A549 (cell line): ENCODE results near the gene AURKB. TPM values are rescaled to one million over a fixed set of nuclear protein-coding genes. Genes with fewer than 3 reads are reported as not detected.

ENCODE experiments used
- ATAC-seq, 2 experiments: fragments of 200-7000 bp in 1 of 2; fragments of >200 bp in 1 of 2; cut with Nextera tagmentation in 1 of 2; cut with Tn5 transposase in 1 of 2; 3 replicates each; pipeline versions ENCODE4 v1.8.0 to v1.9.1; 2018 to 2020; ENCODE audit warnings: mild to moderate bottlenecking in 1 of 2, moderate library complexity in 1 of 2
- CTCF ChIA-PET: fragments of 300-600 bp; sonication (Branson Sonifier 250); formaldehyde crosslinking; extraction: SDS; loops from one replicate; lab custom pipeline; 2021; ENCODE audit warnings: antibody characterized with exemption, inconsistent platforms; lab: Yijun Ruan, JAX
- POLR2A ChIA-PET: fragments of 350-600 bp; formaldehyde crosslinking; extraction: SDS; loops from one replicate; lab custom pipeline; 2021; ENCODE audit warnings: antibody characterized with exemption, inconsistent platforms; lab: Yijun Ruan, JAX
- DNase-seq, 2 experiments: peaks; one replicate each; pipeline versions ENCODE4 v3.0.0 to v3.0.0-alpha.2; 2011 to 2016; ENCODE audit warnings: low read depth in 1 of 2, low spot score in 1 of 2
- FAIRE-seq: peaks from 2 replicates; lab custom pipeline; 2011; peaks lifted over from hg19 to GRCh38; lab: Jason Lieb, UNC
- H3K27ac ChIP-seq, 2 experiments: fragments of >200 bp; sonication (Bioruptor Twin); formaldehyde crosslinking; 3 replicates each; pipeline ENCODE4 v1.5.1; 2016 to 2017
- H3K4me1 ChIP-seq: fragments of >200 bp; sonication (Bioruptor Twin); formaldehyde crosslinking; 3 replicates; pipeline ENCODE4 v1.6.1; 2016
- H3K4me2 ChIP-seq: fragments of >200 bp; sonication (Bioruptor Twin); formaldehyde crosslinking; 3 replicates; pipeline ENCODE4 v1.6.1; 2016
- H3K4me3 ChIP-seq: fragments of >200 bp; sonication (Bioruptor Twin); formaldehyde crosslinking; 3 replicates; pipeline ENCODE4 v1.5.1; 2016
- H3K9me3 ChIP-seq: fragments of >200 bp; sonication (Bioruptor Twin); formaldehyde crosslinking; 3 replicates; pipeline ENCODE4 v1.6.1; 2016
- BHLHE40 ChIP-seq: IDR thresholded peaks from 2 replicates; pipeline ENCODE4 v1.6.1; 2012; ENCODE audit warnings: low read depth, low read length, inconsistent platforms
- CEBPB ChIP-seq, 2 experiments: fragments of >200 bp in 1 of 2; sonication (Bioruptor Twin) in 1 of 2; formaldehyde crosslinking in 1 of 2; IDR thresholded peaks; 2 replicates each; pipeline ENCODE4 v1.6.1; 2012 to 2016
- CHD4 ChIP-seq: fragments of 200-600 bp; sonication (generic); IDR thresholded peaks from 2 replicates; pipeline ENCODE4 v1.6.1; 2016; ENCODE audit warnings: antibody characterized with exemption, mild to moderate bottlenecking, borderline replicate concordance
- CTCF ChIP-seq: fragments of >200 bp; sonication (Bioruptor Twin); formaldehyde crosslinking; IDR thresholded peaks from 3 replicates; pipeline ENCODE4 v1.5.1; 2016
- ELK1 ChIP-seq: fragments of 150-350 bp; IDR thresholded peaks from 2 replicates; pipeline ENCODE4 v1.6.1; 2014; ENCODE audit warnings: low read depth, mild to moderate bottlenecking, low read length
- EP300 ChIP-seq, 2 experiments: fragments of >200 bp; sonication (Bioruptor Twin); formaldehyde crosslinking; IDR thresholded peaks; 2 replicates in 1 of 2; 3 replicates in 1 of 2; pipeline ENCODE4 v1.6.1; 2016 to 2017
- ESRRA ChIP-seq: fragments of 150-350 bp; IDR thresholded peaks from 2 replicates; pipeline ENCODE4 v1.6.1; 2014; ENCODE audit warnings: mild to moderate bottlenecking, low read length, borderline replicate concordance
- FOSB ChIP-seq: fragments of 250-450 bp; sonication (Bioruptor Pico); IDR thresholded peaks from 2 replicates; pipeline ENCODE4 v1.5.0; 2020; ENCODE audit warnings: mild to moderate bottlenecking, moderate library complexity
- FOSL2 ChIP-seq, 2 experiments: fragments of 450-650 bp in 1 of 2; fragments of >200 bp in 1 of 2; sonication (Bioruptor Twin) in 1 of 2; formaldehyde crosslinking; IDR thresholded peaks; 2 replicates each; pipeline versions ENCODE4 v1.5.0 to v1.6.1; 2016 to 2020; ENCODE audit warnings: mild to moderate bottlenecking in 1 of 2, moderate library complexity in 1 of 2
- HMGXB4 ChIP-seq: fragments of 250-450 bp; sonication (Bioruptor Pico); IDR thresholded peaks from 2 replicates; pipeline ENCODE4 v1.5.0; 2021; ENCODE audit warnings: mild to moderate bottlenecking, moderate library complexity, borderline replicate concordance
- JUN ChIP-seq, 2 experiments: fragments of >200 bp; sonication (Bioruptor Twin); formaldehyde crosslinking; IDR thresholded peaks; 2 replicates in 1 of 2; 3 replicates in 1 of 2; pipeline ENCODE4 v1.6.1; 2016 to 2017
- MAX ChIP-seq: IDR thresholded peaks from 2 replicates; pipeline ENCODE4 v1.6.1; 2012
- NPAS2 ChIP-seq: fragments of 250-450 bp; sonication (Bioruptor Pico); IDR thresholded peaks from 2 replicates; pipeline ENCODE4 v1.8.0; 2022; ENCODE audit warnings: mild to moderate bottlenecking, moderate library complexity, borderline replicate concordance
- PBX3 ChIP-seq: IDR thresholded peaks from 2 replicates; pipeline ENCODE4 v1.6.1; 2012
- RARB ChIP-seq: fragments of 250-450 bp; sonication (Bioruptor Pico); IDR thresholded peaks from 2 replicates; pipeline ENCODE4 v1.8.0; 2021; ENCODE audit warnings: mild to moderate bottlenecking, moderate library complexity
- RCOR1 ChIP-seq: fragments of 150-350 bp; IDR thresholded peaks from 2 replicates; pipeline ENCODE4 v1.6.1; 2014; ENCODE audit warnings: antibody characterized with exemption, low read length, low read depth
- REST ChIP-seq: fragments of 200-600 bp; sonication (generic); IDR thresholded peaks from 2 replicates; pipeline ENCODE4 v1.6.1; 2016; ENCODE audit warnings: antibody characterized with exemption, mild to moderate bottlenecking, moderate library complexity
- RFX5 ChIP-seq: fragments of 450-650 bp; IDR thresholded peaks from 2 replicates; pipeline ENCODE4 v1.7.1; 2014; ENCODE audit warnings: antibody characterized with exemption, mild to moderate bottlenecking, moderate library complexity
- SMC3 ChIP-seq: fragments of >200 bp; sonication (Bioruptor Twin); formaldehyde crosslinking; IDR thresholded peaks from 3 replicates; pipeline ENCODE4 v1.6.1; 2018; ENCODE audit warnings: inconsistent platforms
- SREBF2 ChIP-seq: fragments of 450-650 bp; IDR thresholded peaks from 2 replicates; pipeline ENCODE4 v1.6.1; 2014; ENCODE audit warnings: mild to moderate bottlenecking, moderate library complexity
- WGBS: methylation state at CpG from one replicate; pipeline ENCODE4 v1.1.6; 2017; ENCODE audit errors: missing lambda C conversion rate; 5-methylcytosine and 5-hydroxymethylcytosine counted together
- polyA plus RNA-seq, 4 experiments: library from polyadenylated mRNA; depleted of rRNA in 3 of 4; stranded (reverse); fragments of >200 nt; fragmentation: RNase III in 1 of 4; extraction: RNeasy Plus Mini Kit Qiagen cat#74134 plus additional on column Dnase treatment in 1 of 4; gene quantifications; 2 replicates in 3 of 4; 3 replicates in 1 of 4; pipeline ENCODE4 v1.2.3, GENCODE V29; 2011 to 2017

Gene AURKB
- polyA plus RNA-seq, 2 of the 4 experiments (the other 2 are of a cell fraction), result 51.0 to 130 TPM

- Histone ChIP-seq H3K4me3 (peak overlapping the region; percentile 46; the same call in 2 of the 3 replicates), H3K9me3 (no peaks in the 10 kb centered on the region), H3K27ac (peak overlapping the region; percentile 82 to 84), H3K4me1 (peaks cover 22% of the 10 kb centered on the region), H3K4me2 (peak overlapping the region; percentile 79)
- TF ChIP-seq ELK1 (no peak), FOSL2 (IDR thresholded peaks at IDR 0.05) (no peak; the same call in 1 of the 2 replicates), FOSL2 (CRISPR knock-in tag; IDR thresholded peaks at IDR 0.05) (peak; percentile 29; the same call in 1 of the 2 replicates), CHD4 (peak; percentile 53; the same call in 1 of the 2 replicates), CEBPB (IDR thresholded peaks at IDR 0.05) (peak; percentile 47 to 80; a peak in 2 of 4 replicates), EP300 (IDR thresholded peaks at IDR 0.05) (0 out of 5 replicates have a peak, but pooled peaks of 1 of the 2 experiments have one; percentile 9), RFX5 (0 out of 2 replicates have a peak, but pooled peaks have one; percentile 34), HMGXB4 (peak; percentile 7; the same call in 1 of the 2 replicates), ESRRA (peak; percentile 55; the same call in 1 of the 2 replicates), BHLHE40 (no peak), PBX3 (no peak), SREBF2 (peak; percentile 89), FOSB (no peak), NPAS2 (CRISPR knock-in tag) (no peak), RARB (CRISPR knock-in tag) (no peak), CTCF (peak; percentile 7; the same call in 1 of the 3 replicates), SMC3 (0 out of 3 replicates have a peak, but pooled peaks have one; percentile 30), JUN (IDR thresholded peaks at IDR 0.05) (peak in 1 of 2 experiments; percentile 4; a peak in 2 of 5 replicates), MAX (peak; percentile 11; the same call in 1 of the 2 replicates), RCOR1 (peak; percentile 5; the same call in 1 of the 2 replicates), REST (peak; percentile 36)
- ChIA-PET POLR2A (interaction anchor here (1.0 to 7.9 kb wide), 8 partner anchors 15 to 210 kb away, joined by 3 to 159 read pairs (median 6); partner anchors contain the start of genes AURKB, BORCS6, CTC1 and NDEL1), CTCF (interaction anchor here (0.6 to 12.0 kb wide), 6 partner anchors 10 to 106 kb away, joined by 3 to 160 read pairs (median 4); partner anchors contain the start of genes CTC1 and PFAS)
- FAIRE-seq, result peak; percentile 67
- WGBS, result 12% methylated on average over 20 of the region's 20 CpGs
- peak; percentile 2 to 5; a peak in 4 of 6 replicates for ATAC-seq
- DNase-seq, result peak; percentile 44 to 92
These were observed 15.6 kb upstream of the AURKB start for GRCh38 chr17:8225813-8226535.
